Transverse colon (tissue), 4 donors: Measurements from ENCODE around the gene SORL1. TPM values are rescaled to one million over a fixed set of nuclear protein-coding genes. Genes with fewer than 3 reads are reported as not detected.

Experiments used
- DNase-seq: peaks from one replicate; pipeline ENCODE4 v3.0.0-alpha.2; 2019
- H3K27ac ChIP-seq, 4 donors: fragments of 200-600 bp; sonication (generic); 2 replicates each; pipeline ENCODE4 v1.5.1; 2016 to 2018; ENCODE audit warnings: inconsistent platforms in 4 of 4
- H3K27me3 ChIP-seq: fragments of 200-600 bp; sonication (generic); 2 replicates; pipeline ENCODE4 v1.5.1; 2017; ENCODE audit warnings: inconsistent platforms
- H3K36me3 ChIP-seq, 4 donors: fragments of 200-600 bp; sonication (generic); 2 replicates each; pipeline ENCODE4 v1.5.1; 2017 to 2019; ENCODE audit warnings: inconsistent platforms in 4 of 4
- H3K4me1 ChIP-seq, 4 donors: fragments of 200-600 bp; sonication (generic); 2 replicates each; pipeline ENCODE4 v1.5.1; 2017 to 2020; ENCODE audit warnings: inconsistent platforms in 4 of 4
- H3K4me3 ChIP-seq, 4 donors: fragments of 200-600 bp; sonication (generic); 1 replicate in 1 of 4; 2 replicates in 3 of 4; pipeline versions ENCODE4 v1.5.1 to v1.6.1; 2017 to 2019; ENCODE audit warnings: inconsistent platforms in 4 of 4
- H3K9me3 ChIP-seq, 2 donors: fragments of 200-600 bp; sonication (generic); 2 replicates each; pipeline ENCODE4 v1.5.1; 2017 to 2019; ENCODE audit warnings: inconsistent platforms in 2 of 2
- CTCF ChIP-seq, 5 experiments: fragments of 200-600 bp in 3 of 5; fragments of 450-650 bp in 2 of 5; sonication (generic) in 3 of 5; IDR thresholded peaks; 1 replicate in 2 of 5; 2 replicates in 3 of 5; pipeline ENCODE4 v1.5.1; 2016 to 2017; ENCODE audit warnings: antibody characterized with exemption in 5 of 5, inconsistent platforms in 3 of 5, mild to moderate bottlenecking in 2 of 5, moderate library complexity in 1 of 5
- EP300 ChIP-seq: sonication (generic); formaldehyde crosslinking; IDR thresholded peaks from one replicate; pipeline ENCODE4 v1.6.1; 2017; ENCODE audit warnings: antibody characterized with exemption, low read depth
- POLR2A ChIP-seq: fragments of 450-650 bp; IDR thresholded peaks from one replicate; pipeline ENCODE4 v1.6.1; 2016; ENCODE audit warnings: antibody characterized with exemption, mild to moderate bottlenecking, moderate library complexity
- POLR2AphosphoS5 ChIP-seq, 3 donors: sonication (generic); formaldehyde crosslinking; IDR thresholded peaks; one replicate each; pipeline ENCODE4 v1.6.1; 2016; ENCODE audit warnings: antibody characterized with exemption in 3 of 3
- WGBS, 2 donors: methylation state at CpG; one replicate each; pipeline ENCODE4 v1.1.5; 2018; ENCODE audit warnings: low coverage in 1 of 2; 5-methylcytosine and 5-hydroxymethylcytosine counted together
- in situ Hi-C, 4 donors: fragments of 200-750 bp; cut with MboI; loops; one replicate each; pipeline versions ENCODE4 v1.15.0 to v1.15.1; 2017; ENCODE audit warnings: low sequenced_read_pairs in 3 of 4, low pct_ligation_motif_present in 1 of 4, low pct_unique_long_range_greater_than_20kb in 1 of 4
- intact Hi-C: fragments of 100-400 bp; cut with DNase I; formaldehyde crosslinking; loops from one replicate; pipeline ENCODE4 v1.15.1; 2023; ENCODE audit warnings: low total_unique reads
- total RNA-seq, 4 donors: library from RNA; depleted of rRNA; stranded (reverse); fragments of >200 nt; gene quantifications; one replicate each; pipeline ENCODE4 v1.1.0, GENCODE V29; 2016

The SORL1 gene
- total RNA-seq, 4 donors from 2014 or later: 81.6 to 338 (median 129) TPM

GRCh38 chr11:121429556-121429955 is 22.6 kb upstream of the SORL1 start:
- no peaks in the 10 kb centered on the region for H3K27me3 ChIP-seq
- H3K36me3 ChIP-seq: no peaks in the 10 kb centered on the region
- H3K4me3 ChIP-seq: no peak overlapping the region
- no peak for TF ChIP-seq POLR2AphosphoS5 (IDR thresholded peaks at IDR 0.05)
- no peak for TF ChIP-seq POLR2A
- TF ChIP-seq CTCF (IDR thresholded peaks at IDR 0.05): no peak
- no peak for TF ChIP-seq EP300
- no peak overlapping the region for H3K27ac ChIP-seq
- H3K4me1 ChIP-seq: peaks cover 0 to 7% (median 2%) of the 10 kb centered on the region in 4 donors
- no peaks in the 10 kb centered on the region for H3K9me3 ChIP-seq
- in situ Hi-C loops: no loop called here
- intact Hi-C loops: no loop called here
- 44 to 47% methylated on average over 3 of the region's 3 CpGs for WGBS, 2 donors
- DNase-seq: no peak

- Histone ChIP-seq H3K36me3 (no peaks in the 10 kb centered on the region), H3K4me1 (peaks cover 0 to 5% (median 0%) of the 10 kb centered on the region in 4 donors), H3K9me3 (no peaks in the 10 kb centered on the region), H3K27me3 (no peaks in the 10 kb centered on the region), H3K4me3 (no peak overlapping the region), H3K27ac (no peak overlapping the region)
- intact Hi-C loops: no loop called here
- in situ Hi-C loops: no loop called here
- DNase-seq: no peak
- 62 to 82% methylated on average over 3 to 4 of the region's 4 CpGs for WGBS, 2 donors
- no peak for TF ChIP-seq POLR2A
- no peak for TF ChIP-seq CTCF (IDR thresholded peaks at IDR 0.05)
- no peak for TF ChIP-seq POLR2AphosphoS5 (IDR thresholded peaks at IDR 0.05)
- no peak for TF ChIP-seq EP300
These were observed 20.1 kb upstream of the SORL1 start for GRCh38 chr11:121431820-121432526.

DNA sequence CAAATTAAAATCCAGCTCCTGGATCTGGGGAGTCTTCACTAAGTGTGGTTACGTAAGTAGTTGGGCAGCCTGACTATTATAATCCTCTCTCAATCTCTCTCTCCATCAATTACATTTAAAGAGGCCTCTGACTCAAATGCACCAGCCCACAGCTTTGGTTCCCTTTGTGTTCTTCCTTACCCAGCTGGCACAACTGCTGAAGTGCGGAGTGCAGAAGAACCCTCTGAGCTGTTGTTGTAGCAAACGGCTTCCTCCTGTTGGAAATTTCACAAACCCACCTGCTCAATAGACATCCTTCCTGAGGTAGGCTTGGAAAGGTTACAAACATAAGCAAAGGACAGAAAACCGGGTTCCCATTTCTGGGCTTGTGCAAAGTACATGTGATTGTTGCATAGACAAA is 17.0 kb upstream of the SORL1 start:
- TF ChIP-seq EP300 (no peak), POLR2AphosphoS5 (IDR thresholded peaks at IDR 0.05) (no peak), POLR2A (no peak), CTCF (IDR thresholded peaks at IDR 0.05) (no peak)
- Histone ChIP-seq H3K27ac (no peak overlapping the region), H3K4me1 (no peaks in the 10 kb centered on the region)

DNA sequence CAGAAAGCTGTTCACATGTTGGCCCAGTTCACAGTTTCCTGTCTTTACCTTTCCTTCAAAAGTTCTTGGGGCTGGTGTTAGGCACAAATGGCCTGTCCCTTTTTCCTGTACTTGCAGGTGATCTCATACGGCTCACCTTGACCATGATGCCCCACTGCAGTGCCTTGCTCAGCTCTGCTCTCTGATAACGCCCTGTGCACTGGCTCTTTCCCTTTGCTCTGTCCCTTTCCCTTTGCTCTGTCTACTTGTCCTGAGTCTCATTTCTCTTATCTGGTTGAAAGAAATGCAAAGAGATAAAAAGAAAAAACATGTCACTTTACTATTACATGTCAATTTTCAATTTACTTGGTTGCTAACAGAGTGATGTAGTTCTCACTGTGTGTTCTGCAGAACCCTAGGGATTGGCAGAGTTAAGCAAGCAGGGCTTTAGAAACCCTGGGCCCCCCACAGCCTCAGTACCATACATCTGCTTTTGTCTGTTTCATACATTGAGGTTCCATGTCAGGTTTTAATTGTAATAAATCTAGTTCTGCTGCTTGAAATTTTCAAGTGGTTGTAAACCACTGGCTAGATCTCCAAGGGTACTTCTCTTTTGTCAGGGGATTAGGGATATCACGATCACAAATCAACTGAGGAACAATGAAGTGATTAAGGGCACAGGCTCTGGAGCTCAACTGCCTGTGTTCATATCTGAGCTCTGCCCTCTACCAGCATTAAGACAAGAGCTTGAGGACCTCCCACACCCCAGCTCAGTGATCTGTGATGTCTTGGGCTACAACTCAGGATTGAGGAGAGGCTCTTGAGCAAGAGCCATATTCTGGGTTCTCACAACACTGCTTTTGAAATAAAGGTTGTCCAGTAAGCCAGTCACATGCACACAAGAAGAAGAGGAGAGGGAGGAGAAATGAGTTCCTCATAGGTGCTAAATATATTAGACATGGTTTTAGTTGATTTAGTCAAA is 16.3 kb upstream of the SORL1 start:
- 86 to 87% methylated on average over 2 to 3 of the region's 3 CpGs for WGBS, 2 donors

More for the DNA sequence above, 17.0 kb upstream of the SORL1 start:
- WGBS, 2 donors: 59 to 71% methylated on average over 3 to 4 of the region's 4 CpGs
- Histone ChIP-seq H3K36me3 (no peaks in the 10 kb centered on the region), H3K4me3 (no peak overlapping the region), H3K27me3 (no peaks in the 10 kb centered on the region), H3K9me3 (no peaks in the 10 kb centered on the region)
- intact Hi-C loops (no loop called here), in situ Hi-C loops (no loop called here)
- DNase-seq: no peak

More for the DNA sequence above, 16.3 kb upstream of the SORL1 start:
- H3K36me3 ChIP-seq: no peaks in the 10 kb centered on the region
- no peaks in the 10 kb centered on the region for H3K9me3 ChIP-seq
- H3K4me1 ChIP-seq: no peaks in the 10 kb centered on the region
- TF ChIP-seq POLR2A (no peak), EP300 (no peak), CTCF (IDR thresholded peaks at IDR 0.05) (no peak), POLR2AphosphoS5 (IDR thresholded peaks at IDR 0.05) (no peak)
- DNase-seq: no peak
- no peak overlapping the region for H3K4me3 ChIP-seq
- in situ Hi-C loops: no loop called here
- intact Hi-C loops: no loop called here
- no peak overlapping the region for H3K27ac ChIP-seq
- H3K27me3 ChIP-seq: no peaks in the 10 kb centered on the region
